GM18858 (cell line): Measurements from ENCODE around the gene DIPK2A.

Experiments
- ATAC-seq: cut with Tn5 transposase; IDR thresholded peaks from one replicate; pipeline ENCODE4 v1.9.1; 2021; ENCODE audit not compliant: unreplicated experiment

Gene DIPK2A, protein sequence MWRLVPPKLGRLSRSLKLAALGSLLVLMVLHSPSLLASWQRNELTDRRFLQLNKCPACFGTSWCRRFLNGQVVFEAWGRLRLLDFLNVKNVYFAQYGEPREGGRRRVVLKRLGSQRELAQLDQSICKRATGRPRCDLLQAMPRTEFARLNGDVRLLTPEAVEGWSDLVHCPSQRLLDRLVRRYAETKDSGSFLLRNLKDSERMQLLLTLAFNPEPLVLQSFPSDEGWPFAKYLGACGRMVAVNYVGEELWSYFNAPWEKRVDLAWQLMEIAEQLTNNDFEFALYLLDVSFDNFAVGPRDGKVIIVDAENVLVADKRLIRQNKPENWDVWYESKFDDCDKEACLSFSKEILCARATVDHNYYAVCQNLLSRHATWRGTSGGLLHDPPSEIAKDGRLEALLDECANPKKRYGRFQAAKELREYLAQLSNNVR

DNA sequence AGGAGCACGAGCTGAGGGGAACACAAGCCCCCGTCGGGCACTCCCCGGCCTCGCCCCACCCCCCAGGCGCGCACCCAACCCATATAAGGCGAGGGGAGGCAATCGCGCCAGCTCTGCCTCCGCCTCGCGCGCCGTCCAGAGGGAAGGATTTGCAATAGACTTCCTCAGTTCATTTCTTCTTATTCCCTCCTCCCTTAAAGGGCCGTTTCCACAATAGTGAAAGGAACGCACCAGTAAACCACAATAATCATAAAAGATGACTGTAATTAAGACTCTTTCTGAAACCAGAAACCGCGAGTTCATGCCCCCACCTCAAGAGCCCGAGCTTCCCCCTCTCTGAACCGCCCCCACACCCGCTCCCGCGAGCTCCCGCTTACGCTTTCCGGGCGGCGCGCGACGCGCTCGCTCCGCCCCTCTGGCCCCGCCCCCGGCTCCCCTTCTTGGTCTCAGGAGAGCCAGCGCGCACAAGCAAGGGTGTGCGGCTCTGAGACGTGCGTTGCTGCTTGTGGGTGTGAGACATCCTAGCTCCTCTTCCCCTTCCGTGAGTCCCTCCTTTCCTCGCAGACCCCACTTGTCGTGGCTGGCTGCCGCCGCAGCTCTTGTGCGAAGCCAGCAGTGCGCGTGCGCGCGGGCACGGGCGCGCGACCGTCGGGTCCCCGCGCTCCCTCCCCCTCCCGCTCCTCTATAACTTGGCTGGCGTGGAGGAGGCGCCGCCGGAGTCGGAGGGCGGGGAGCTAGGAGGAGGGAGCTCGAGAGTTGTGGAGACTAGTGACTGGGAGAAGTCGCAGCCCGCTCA lies at the start of gene DIPK2A:
Gene DIPK2A, plus strand, starts transcription at position 465 of the 796 bp plus-strand sequence. CDS start 510 bp downstream, outside the sequence.
- ATAC-seq = peak; percentile 32

DNA sequence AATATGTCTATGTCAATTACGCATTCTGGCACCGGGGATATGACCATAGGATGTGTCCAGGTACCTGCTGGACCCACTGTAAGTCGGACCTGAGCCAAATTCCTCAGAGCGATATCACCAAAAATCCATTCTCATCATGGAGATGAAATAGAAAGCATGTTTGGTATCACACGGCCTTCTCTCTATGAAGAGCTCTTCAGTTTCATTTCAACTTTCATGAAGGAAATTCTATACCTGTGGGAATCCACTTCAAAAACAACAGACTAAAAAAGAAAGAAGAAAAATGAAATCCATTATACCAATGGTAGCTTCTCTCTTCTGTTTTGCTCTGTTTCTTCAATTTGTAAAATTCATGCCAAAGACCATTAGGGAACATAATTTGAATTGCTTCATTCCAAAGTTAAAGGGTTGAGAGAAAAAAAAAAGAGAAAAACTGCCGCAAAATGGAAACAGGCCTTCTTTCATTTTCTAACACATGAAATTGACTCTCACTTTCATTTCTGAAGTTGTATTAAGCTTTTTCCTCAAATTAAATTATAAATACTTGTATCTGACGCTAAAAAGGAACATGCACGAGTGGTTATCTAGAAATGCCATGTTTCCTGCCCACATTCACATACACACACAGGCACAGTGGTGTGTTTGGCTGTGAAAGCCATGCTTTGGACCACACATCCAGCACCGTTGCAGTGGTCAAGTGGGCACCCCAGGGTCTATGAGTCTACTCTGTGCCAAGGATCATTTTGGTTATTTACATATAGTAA lies 46.9 kb upstream of the DIPK2A start:
- peak; percentile 60 for ATAC-seq

DNA sequence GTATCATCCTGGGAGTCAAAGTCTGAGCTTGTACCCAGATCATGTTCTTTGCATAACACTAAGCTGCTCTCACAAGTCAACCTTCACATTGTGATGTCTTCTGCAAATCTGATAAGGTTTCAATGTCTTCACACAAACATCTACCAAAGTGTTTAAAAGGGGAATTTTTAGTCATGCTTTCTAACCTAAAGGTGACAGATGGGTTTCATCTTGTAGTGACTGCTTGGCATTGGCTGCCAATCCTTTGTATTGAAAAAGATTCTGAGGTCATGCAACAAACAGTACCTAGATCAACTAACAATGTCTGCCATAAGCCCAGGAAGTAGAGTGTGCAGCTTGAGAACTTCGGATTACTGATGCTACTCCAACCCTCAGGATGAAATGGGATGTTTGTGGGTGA lies 43.6 kb upstream of the DIPK2A start:
- peak; percentile 41 for ATAC-seq

DNA sequence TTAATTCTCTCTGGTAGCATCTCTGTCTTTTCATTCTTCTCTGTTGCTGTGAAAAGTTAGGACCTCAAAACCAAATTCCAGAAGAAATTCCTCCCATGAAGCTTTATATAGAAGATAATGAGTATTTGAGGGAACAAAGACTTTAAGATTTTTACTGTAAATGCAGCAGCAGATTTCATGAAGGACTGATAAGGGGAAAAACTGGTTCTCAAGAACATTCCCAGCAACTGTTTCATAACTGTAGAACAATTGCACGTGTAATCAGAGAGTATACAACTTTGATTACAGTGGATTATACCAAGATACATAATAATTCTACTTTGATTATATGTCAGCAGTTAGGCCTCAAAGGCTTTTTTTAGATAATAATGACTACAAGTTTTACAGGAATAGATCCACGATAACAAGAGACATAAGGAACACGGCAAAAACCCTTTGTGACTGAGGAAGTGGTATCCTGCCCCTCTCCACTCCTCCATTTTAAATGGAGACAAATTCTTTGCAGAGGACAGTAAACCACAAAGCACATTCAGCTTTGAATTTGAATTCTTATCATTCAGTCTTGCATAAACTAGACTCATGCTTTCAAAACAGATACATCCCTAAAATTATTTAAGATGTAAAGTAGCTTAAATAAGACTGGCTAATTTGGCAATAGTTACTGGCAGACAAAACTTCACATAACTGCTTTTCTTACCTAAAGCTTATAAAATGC lies 42.9 kb upstream of the DIPK2A start:
- no peak for ATAC-seq

DNA sequence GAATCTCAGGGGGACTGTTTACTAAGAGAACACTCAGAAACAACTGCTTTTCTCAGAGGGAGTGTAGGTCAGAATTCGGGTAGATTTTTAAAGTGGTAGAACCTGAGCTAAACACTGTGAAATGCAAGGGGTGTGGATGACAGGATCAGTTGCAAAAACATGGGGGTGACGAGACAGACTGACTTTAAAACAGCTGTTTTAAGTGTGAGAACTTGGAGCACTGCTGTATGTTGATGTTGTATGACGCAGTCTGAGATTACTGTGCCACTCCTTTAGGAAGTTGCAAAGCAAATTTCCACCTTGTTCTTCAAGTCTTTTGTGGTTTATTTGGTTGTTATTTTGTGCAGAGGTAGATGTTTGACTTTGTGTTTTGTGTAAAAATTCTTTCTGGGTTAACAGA lies 36.8 kb upstream of the DIPK2A start:
- ATAC-seq = no peak

DNA sequence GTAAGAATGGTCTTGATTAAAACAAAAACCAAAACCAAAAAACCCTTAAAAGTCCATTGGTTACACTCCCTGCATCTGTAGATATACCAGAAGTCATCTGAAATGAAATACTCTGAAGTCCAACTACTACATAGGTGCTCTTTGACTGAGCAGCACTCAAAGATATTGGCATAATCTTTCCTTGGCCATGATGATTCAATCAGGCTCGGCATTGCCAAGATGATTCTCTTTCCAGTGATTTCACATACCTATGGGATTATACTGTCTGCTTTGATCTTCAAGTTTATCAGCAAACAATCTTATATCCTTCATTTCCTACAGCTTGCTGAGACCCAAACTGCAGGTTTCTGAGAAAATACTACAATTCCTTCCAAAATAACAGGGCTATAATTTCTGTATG lies 35.9 kb upstream of the DIPK2A start:
- no peak for ATAC-seq

DNA sequence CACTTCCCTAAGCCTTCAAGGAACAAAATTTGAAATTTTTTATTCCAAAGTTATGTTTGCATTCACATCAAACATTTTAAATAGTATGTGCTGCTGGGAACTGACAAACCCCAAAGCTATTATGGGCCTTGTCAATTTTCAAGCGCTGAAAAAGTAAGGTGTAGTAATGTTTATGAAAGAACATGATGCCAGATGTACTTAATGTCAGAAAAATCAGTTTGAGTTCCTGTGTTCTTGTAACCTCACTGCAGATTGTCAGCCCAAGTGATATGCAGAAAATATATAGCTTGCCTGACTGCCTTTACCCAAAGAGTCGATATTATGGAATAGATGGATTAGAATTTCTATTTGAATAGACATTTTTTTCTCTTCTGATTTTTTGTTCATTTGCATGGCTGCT lies 20.8 kb upstream of the DIPK2A start:
- ATAC-seq = no peak

DNA sequence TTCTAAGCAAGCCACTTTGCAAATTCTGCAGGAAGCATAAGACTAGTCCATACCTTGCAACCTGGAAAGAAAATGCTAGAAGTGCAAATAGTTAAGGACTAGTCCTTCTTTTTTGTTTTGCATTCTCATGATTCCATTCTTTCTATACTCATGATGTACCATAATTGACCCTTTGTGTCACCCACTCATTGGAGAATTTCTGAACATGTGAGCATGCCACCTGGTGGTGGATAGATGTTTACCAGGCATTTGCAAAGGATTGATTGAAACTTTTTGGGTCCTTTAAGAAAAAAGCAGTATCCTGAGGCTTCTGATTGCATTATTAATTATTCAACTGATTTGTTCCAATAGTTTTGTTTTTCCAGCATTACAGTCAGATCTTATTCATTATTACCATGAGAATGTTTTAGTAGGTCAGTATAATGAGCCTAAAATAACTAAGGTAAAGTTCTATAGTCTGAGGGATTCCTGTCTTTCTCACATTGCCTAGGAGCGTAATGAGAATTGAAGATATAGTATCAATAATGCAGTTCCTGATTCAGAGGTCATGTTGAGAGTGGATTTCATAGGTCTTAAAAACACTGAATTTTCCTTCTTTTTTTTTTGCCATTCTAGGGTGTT lies 20.2 kb upstream of the DIPK2A start:
- peak; percentile 82 for ATAC-seq

- ATAC-seq = no peak
Observed at GRCh38 chr3:143952569-143953072, 19.0 kb upstream of the DIPK2A start.

DNA sequence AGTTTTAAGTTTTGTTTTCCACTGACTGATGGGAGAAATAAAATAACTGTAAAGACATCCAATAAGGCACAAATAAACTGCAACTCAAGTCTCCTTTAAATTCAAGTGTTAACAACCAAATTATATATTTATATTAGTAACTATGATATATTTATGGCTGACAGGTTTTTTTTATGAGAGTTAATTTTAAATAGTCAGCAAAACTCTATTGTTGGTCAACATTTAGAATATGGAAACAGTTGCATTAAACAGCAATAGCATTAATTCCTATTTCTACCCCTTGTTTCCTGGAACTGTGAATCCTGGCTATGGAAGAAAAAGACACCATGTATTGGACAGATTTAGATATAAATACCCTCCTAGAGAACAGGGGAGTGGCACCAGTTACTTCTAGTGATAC lies 16.5 kb upstream of the DIPK2A start:
- ATAC-seq = no peak

DNA sequence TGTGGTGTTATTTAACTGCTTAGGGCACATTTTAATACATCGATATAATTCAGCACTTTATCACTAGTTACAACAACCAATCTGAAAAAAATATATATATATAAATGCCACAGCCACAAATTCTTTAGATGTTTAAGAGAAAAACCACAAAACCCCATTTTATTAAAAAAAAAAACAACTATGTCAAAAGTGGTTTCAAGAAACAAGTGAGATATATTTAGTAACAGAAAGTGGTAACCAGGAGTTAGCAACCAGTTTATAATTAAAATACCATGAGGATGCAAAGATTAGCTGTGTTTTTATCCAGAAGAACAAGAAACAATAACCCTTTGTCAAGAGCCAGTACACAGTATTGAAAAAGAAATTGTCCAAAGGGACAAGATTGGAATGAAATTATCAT lies 14.8 kb upstream of the DIPK2A start:
- ATAC-seq = no peak

DNA sequence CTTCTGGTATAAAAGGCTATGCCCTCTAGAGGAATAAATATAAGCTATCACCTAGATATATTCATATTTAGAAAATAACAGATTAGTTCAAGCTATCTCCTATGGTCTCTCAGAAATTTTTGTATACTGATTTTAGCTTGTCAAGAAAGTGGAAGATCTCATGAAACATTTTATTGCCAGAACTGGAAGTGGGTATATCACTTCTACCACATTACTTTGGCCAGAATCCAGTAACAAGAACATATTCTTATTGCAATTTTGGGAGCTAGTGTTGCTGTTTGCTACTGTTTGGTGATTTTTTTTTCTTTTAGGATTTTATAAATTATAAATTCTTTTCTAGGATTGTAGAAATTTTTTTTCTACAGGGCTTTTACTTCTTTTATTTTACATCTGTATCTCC lies 14.2 kb upstream of the DIPK2A start:
- ATAC-seq = no peak

DNA sequence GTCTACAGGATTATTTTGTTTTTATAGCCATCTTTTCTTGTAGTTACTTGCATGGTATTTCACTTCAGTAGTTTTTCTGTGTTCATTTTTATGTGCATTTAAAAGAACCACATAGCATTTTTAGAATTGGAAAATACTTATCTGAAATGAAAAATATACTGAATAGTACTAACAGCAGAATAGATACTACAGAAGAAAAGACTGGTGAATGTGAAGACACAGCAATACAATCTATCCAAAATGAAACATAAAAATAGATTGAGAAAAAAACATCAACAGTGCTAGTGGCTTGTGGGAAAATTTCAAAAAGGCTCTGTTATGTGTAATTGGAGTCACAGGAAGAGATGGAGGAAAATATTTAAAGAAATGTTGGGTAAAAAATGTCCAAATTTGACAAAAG lies 12.7 kb upstream of the DIPK2A start:
- no peak for ATAC-seq

- no peak for ATAC-seq
Observed at GRCh38 chr3:143961342-143961741, 10.3 kb upstream of the DIPK2A start.

- no peak for ATAC-seq
Observed at GRCh38 chr3:143963946-143964345, 7.7 kb upstream of the DIPK2A start.

- peak; percentile 19 for ATAC-seq
Observed at GRCh38 chr3:143970773-143971358, 757 bp upstream of the DIPK2A start.

DNA sequence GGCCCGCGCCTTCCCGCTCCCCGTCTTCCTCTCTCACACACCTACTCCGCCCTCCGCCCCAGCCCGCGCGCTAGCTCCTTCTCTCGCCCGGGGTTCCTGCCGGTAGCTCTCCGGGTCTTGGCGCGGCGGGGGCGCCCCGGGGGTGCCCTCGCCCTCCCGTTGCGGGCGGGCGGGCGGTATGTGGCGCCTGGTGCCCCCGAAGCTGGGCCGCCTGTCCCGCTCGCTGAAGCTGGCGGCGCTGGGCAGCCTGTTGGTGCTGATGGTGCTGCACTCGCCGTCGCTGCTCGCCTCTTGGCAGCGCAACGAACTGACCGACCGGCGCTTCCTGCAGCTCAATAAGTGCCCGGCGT lies 507 bp downstream of the DIPK2A start:
- no peak for ATAC-seq

DNA sequence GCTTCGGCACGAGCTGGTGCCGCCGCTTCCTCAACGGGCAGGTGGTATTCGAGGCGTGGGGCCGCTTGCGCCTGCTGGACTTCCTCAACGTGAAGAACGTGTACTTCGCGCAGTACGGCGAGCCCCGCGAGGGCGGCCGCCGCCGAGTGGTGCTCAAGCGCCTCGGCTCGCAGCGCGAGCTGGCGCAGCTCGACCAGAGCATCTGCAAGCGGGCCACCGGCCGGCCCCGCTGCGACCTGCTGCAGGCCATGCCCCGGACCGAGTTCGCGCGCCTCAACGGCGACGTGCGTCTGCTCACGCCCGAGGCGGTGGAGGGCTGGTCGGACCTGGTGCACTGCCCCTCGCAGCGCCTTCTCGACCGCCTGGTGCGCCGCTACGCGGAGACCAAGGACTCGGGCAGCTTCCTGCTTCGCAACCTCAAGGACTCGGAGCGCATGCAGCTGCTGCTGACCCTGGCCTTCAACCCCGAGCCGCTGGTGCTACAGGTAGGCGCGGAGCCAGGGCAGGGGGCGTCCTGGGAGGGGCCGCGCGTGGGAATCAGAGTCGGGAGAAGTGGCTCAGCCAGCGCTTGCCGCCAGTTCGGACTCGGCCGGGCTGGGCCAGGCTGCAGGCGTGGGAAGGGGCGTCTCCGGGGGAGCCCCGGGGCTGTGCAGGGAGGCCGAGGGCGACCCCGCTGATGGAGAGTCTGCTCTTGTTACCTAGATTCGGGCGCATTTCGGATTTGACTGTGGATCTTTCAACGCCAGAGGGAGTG lies 1.1 kb downstream of the DIPK2A start:
- ATAC-seq = peak; percentile 27
